PFSK-1 (cell line): ENCODE data around the gene CADM4.

Experiments
- FOXP2 ChIP-seq: optimal IDR thresholded peaks from 2 replicates; pipeline ENCODE3; 2011; ENCODE audit warnings: borderline replicate concordance, control low read depth, inconsistent platforms; ENCODE audit not compliant: insufficient read depth; ENCODE audit errors: extremely low read length, extremely low read depth
- POLR2AphosphoS5 ChIP-seq: IDR thresholded peaks from 2 replicates; pipeline ENCODE4 v1.6.1; 2012; ENCODE audit warnings: low read depth, mild to moderate bottlenecking, control low read depth, low read length, moderate library complexity
- SIN3A ChIP-seq: IDR thresholded peaks from 2 replicates; pipeline ENCODE4 v1.6.1; 2012; ENCODE audit warnings: mild to moderate bottlenecking, low read length, moderate library complexity, borderline replicate concordance; ENCODE audit not compliant: insufficient read depth
- TAF1 ChIP-seq: IDR thresholded peaks from 2 replicates; pipeline ENCODE4 v1.6.1; 2012; ENCODE audit warnings: low read length, control low read depth, borderline replicate concordance; ENCODE audit not compliant: insufficient read depth

DNA sequence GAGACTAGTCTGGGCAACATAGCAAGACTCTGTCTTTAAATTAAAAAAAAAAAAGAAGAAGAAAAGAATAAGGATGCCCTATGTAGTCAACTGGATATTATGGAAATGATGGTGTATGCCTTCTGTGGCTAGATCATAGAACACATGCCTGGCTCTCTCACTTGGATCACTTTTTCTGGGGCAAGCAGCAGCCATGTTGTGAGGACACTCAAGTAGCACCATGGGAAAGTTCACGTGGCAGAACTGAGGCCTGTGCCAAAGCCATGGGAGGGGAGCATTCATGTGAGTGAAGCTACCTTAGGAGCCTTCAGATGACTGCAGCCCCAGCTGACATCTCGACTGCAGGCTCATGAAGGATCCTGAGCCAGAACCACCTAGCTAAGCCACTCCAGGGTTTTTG, 18.4 kb upstream of the CADM4 start:
- TF ChIP-seq FOXP2, result no peak
- no peak for TF ChIP-seq POLR2AphosphoS5
- TF ChIP-seq TAF1, result no peak
- TF ChIP-seq SIN3A, result no peak
